Ascending aorta (tissue), 2 donors: ENCODE data around the gene TLE2. TPM values are rescaled to one million over a fixed set of nuclear protein-coding genes. Genes with fewer than 3 reads are reported as not detected.
A peak's percentile ranks its signal among the peaks of the same experiment; 100 is the strongest.

Source experiments
- DNase-seq, 2 donors: peaks; one replicate each; pipeline ENCODE4 v3.0.0-alpha.2; 2019; ENCODE audit warnings: low spot score in 2 of 2
- H3K27ac ChIP-seq, 2 donors: fragments of 200-600 bp; sonication (generic); one replicate each; pipeline ENCODE4 v1.5.1; 2016 to 2017; ENCODE audit warnings: mild to moderate bottlenecking in 1 of 2
- H3K27me3 ChIP-seq: fragments of 200-600 bp; sonication (generic); one replicate; pipeline ENCODE4 v1.5.1; 2017
- H3K36me3 ChIP-seq, 2 donors: fragments of 200-600 bp; sonication (generic); one replicate each; pipeline ENCODE4 v1.5.1; 2016
- H3K4me1 ChIP-seq, 2 donors: fragments of 200-600 bp; sonication (generic); one replicate each; pipeline ENCODE4 v1.5.1; 2016 to 2017; ENCODE audit warnings: mild to moderate bottlenecking in 1 of 2
- H3K4me3 ChIP-seq, 2 donors: fragments of 200-600 bp; sonication (generic); one replicate each; pipeline ENCODE4 v1.5.1; 2016 to 2017; ENCODE audit warnings: mild to moderate bottlenecking in 1 of 2
- H3K9me3 ChIP-seq, 2 donors: fragments of 200-600 bp; sonication (generic); one replicate each; pipeline ENCODE4 v1.5.1; 2016
- CTCF ChIP-seq, 3 experiments: fragments of 200-600 bp in 2 of 3; fragments of 450-650 bp in 1 of 3; sonication (generic) in 2 of 3; IDR thresholded peaks; one replicate each; pipeline ENCODE4 v1.5.1; 2016 to 2019; ENCODE audit warnings: antibody characterized with exemption in 3 of 3, mild to moderate bottlenecking in 1 of 3, moderate library complexity in 1 of 3
- intact Hi-C: fragments of 100-400 bp; cut with DNase I; formaldehyde crosslinking; loops from one replicate; pipeline ENCODE4 v1.15.1; 2023
- total RNA-seq: library from RNA; depleted of rRNA; stranded (reverse); fragments of >200 nt; gene quantifications from one replicate; pipeline ENCODE4 v1.1.0, GENCODE V29; 2016

TLE2 gene
- total RNA-seq, 1 donor from 2014 or later: 86.3 TPM

- Histone ChIP-seq H3K27me3 (no peaks in the 10 kb centered on the region), H3K9me3 (no peaks in the 10 kb centered on the region), H3K4me3 (peak within 1 kb of the TSS; percentile 75 to 86), H3K27ac (peak within 1 kb of the TSS; percentile 87), H3K36me3 (peaks cover 8 to 20% of the 10 kb centered on the region in 2 donors), H3K4me1 (peaks cover 13 to 14% of the 10 kb centered on the region in 2 donors)
- TF ChIP-seq CTCF (IDR thresholded peaks at IDR 0.05): no peak
- intact Hi-C loops: loop anchor here (1.0 to 2.0 kb wide), 3 partner anchors 26 to 112 kb away; no protein-coding TSS in a partner anchor
- DNase-seq: peak in 1 of 2 donors; percentile 77
These were observed 33.4 kb upstream of the TLE2 start, which contains the start of gene TLE5 for GRCh38 chr19:3062165-3063105. Gene TLE5 (minus strand): TSS chr19:3062495. CDS start chr19:3062200, 295 bp downstream.

GRCh38 chr19:3061182-3062161 lies 32.4 kb upstream of the TLE2 start:
- peak in 1 of 2 donors; percentile 76 for DNase-seq
- Histone ChIP-seq H3K4me1 (peaks cover 13 to 18% of the 10 kb centered on the region in 2 donors), H3K27ac (peak overlapping the region; percentile 87), H3K9me3 (no peaks in the 10 kb centered on the region), H3K36me3 (peaks cover 8 to 27% of the 10 kb centered on the region in 2 donors), H3K4me3 (peak overlapping the region; percentile 75 to 86), H3K27me3 (no peaks in the 10 kb centered on the region)
- intact Hi-C loops: loop anchor here (1.0 to 2.0 kb wide), 3 partner anchors 25 to 111 kb away; no protein-coding TSS in a partner anchor
- TF ChIP-seq CTCF (IDR thresholded peaks at IDR 0.05): peak in 2 of 3 experiments; percentile 28 to 43

- intact Hi-C loops: no loop called here
- Histone ChIP-seq H3K36me3 (peaks cover 10 to 33% of the 10 kb centered on the region in 2 donors), H3K4me1 (peaks cover 13 to 18% of the 10 kb centered on the region in 2 donors), H3K4me3 (peak overlapping the region; percentile 75 to 86), H3K27ac (peak overlapping the region; percentile 87), H3K27me3 (no peaks in the 10 kb centered on the region), H3K9me3 (no peaks in the 10 kb centered on the region)
- no peak for TF ChIP-seq CTCF (IDR thresholded peaks at IDR 0.05)
- no peak for DNase-seq
These were observed 31.7 kb upstream of the TLE2 start for GRCh38 chr19:3060857-3061181.

- Histone ChIP-seq H3K4me1 (peaks cover 13 to 18% of the 10 kb centered on the region in 2 donors), H3K9me3 (no peaks in the 10 kb centered on the region), H3K4me3 (no peak overlapping the region), H3K27me3 (no peaks in the 10 kb centered on the region), H3K36me3 (peaks cover 22 to 45% of the 10 kb centered on the region in 2 donors), H3K27ac (no peak overlapping the region)
- no peak for DNase-seq
- intact Hi-C loops: no loop called here
- no peak for TF ChIP-seq CTCF (IDR thresholded peaks at IDR 0.05)
These were observed 30.6 kb upstream of the TLE2 start for GRCh38 chr19:3059653-3060052.

GRCh38 chr19:3058821-3059314 lies 29.8 kb upstream of the TLE2 start:
- Histone ChIP-seq H3K27ac (peak overlapping the region in 1 of 2 donors; percentile 75), H3K4me3 (no peak overlapping the region), H3K4me1 (peaks cover 13 to 18% of the 10 kb centered on the region in 2 donors), H3K36me3 (peaks cover 28 to 52% of the 10 kb centered on the region in 2 donors), H3K9me3 (no peaks in the 10 kb centered on the region), H3K27me3 (no peaks in the 10 kb centered on the region)
- intact Hi-C loops: no loop called here
- no peak for TF ChIP-seq CTCF (IDR thresholded peaks at IDR 0.05)
- DNase-seq: no peak
